ENCODE data around the gene FARP1. TPM values are rescaled to one million over a fixed set of nuclear protein-coding genes. Genes with fewer than 3 reads are reported as not detected.

The FARP1 gene
- total RNA-seq, 2 experiments from 2014 or later = not detected

DNA sequence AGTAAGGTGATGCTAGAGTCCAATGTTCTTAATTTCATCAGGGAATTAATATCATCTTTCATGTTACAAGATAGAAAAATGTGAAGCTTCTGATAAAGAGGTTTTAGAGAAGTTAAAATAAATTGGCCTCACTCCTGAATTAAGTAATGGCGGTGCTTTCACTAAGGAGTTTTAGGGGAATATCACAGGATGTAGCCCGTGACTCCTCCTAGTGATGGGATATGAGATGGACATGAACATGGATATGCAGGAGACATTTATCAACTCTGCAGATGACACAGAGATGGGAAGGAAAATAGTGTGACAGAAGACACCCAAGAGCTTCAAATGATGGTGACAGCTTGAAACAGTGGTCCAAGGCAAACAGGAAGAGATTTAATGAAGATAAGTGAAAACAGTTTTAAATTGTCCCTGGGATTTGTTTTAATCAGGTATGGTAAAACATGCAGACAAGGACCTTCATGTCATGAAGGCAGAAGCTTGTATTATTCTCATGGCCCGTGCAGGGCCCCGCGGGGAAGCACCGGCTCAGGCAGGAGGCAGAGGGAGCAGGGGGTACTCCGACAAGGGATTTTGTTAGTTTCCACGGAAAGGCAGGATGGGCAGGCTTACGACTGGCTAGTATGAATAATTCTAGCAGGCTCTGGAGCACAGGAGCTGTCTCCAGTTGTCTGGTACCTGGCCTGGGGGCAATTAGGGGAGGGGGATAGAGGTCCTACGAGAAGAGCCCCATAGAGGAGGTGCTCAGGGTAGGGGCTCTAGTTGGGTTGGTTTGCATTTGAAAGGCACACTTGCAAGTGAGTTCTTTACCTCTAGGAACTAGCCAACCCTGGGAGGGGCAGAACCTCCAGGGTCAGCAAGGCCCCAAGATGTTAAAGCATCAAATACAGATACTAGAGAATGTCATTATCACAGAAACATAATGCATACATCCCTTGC lies 38.7 kb upstream of the FARP1 start:
- Histone ChIP-seq H3K79me2 (ENCODE audit: insufficient read depth, low read depth, low read length) (no peaks in the 10 kb centered on the region), H3K4me2 (ENCODE audit: low read length) (no peak overlapping the region), H2AFZ (ENCODE audit: low read length) (no peak overlapping the region), H3K36me3 (ENCODE audit: insufficient read depth, low read length) (no peaks in the 10 kb centered on the region), H3K4me1 (ENCODE audit: insufficient read depth, low read length, poor library complexity, severe bottlenecking) (no peaks in the 10 kb centered on the region), H4K20me1 (ENCODE audit: insufficient read depth, low read length) (no peaks in the 10 kb centered on the region), H3K4me3 (ENCODE audit: low read depth, low read length, poor library complexity, severe bottlenecking) (no peak overlapping the region), H3K9me2 (ENCODE audit: insufficient read depth, low read length) (no peaks in the 10 kb centered on the region), H3K27ac (ENCODE audit: low read depth, low read length, poor library complexity, severe bottlenecking) (no peak overlapping the region), H3K9me3 (ENCODE audit: low read length) (no peaks in the 10 kb centered on the region)
- intact Hi-C loops (cut with micrococcal nuclease; ENCODE audit: unreplicated experiment) = no loop called here
- no peak for DNase-seq (ENCODE audit: low spot score)
- CTCF ChIA-PET (ENCODE audit: unreplicated experiment) = no interaction called here
- BruUV-seq (replicated peaks) = no TSS peak
- TF ChIP-seq EZH2phosphoT487 (IDR thresholded peaks at IDR 0.05; ENCODE audit: borderline replicate concordance, low read depth, low read length) = no peak
- TF ChIP-seq, protein P1, sequence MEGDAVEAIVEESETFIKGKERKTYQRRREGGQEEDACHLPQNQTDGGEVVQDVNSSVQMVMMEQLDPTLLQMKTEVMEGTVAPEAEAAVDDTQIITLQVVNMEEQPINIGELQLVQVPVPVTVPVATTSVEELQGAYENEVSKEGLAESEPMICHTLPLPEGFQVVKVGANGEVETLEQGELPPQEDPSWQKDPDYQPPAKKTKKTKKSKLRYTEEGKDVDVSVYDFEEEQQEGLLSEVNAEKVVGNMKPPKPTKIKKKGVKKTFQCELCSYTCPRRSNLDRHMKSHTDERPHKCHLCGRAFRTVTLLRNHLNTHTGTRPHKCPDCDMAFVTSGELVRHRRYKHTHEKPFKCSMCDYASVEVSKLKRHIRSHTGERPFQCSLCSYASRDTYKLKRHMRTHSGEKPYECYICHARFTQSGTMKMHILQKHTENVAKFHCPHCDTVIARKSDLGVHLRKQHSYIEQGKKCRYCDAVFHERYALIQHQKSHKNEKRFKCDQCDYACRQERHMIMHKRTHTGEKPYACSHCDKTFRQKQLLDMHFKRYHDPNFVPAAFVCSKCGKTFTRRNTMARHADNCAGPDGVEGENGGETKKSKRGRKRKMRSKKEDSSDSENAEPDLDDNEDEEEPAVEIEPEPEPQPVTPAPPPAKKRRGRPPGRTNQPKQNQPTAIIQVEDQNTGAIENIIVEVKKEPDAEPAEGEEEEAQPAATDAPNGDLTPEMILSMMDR (conservative IDR thresholded peaks at IDR 0.05; ENCODE audit: low read length) = no peak
- POLR2A ChIA-PET = no interaction called here

DNA sequence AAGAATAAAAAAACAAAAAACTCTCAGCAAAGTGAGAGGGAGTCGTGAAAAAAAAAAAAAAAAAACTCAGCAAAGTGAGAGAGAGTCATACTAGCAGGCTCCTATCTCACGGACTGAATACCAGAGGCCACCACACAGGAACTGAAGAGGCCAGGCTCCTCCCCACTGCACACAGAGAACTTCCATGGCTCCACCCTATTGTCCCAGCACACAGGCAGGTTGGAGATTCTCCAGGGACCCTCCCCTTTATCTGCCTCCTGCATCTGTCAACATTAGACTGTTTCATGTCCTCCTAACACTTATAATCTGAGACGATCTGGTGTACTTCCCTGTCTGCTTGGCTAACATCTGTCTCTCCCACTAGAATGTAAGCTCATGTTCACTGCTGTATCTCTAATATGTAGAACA lies 37.0 kb upstream of the FARP1 start:
- Histone ChIP-seq H3K9me2 (ENCODE audit: insufficient read depth, low read length) (no peaks in the 10 kb centered on the region), H3K79me2 (ENCODE audit: insufficient read depth, low read depth, low read length) (no peaks in the 10 kb centered on the region), H3K4me1 (ENCODE audit: insufficient read depth, low read length, poor library complexity, severe bottlenecking) (no peaks in the 10 kb centered on the region), H2AFZ (ENCODE audit: low read length) (no peak overlapping the region), H4K20me1 (ENCODE audit: insufficient read depth, low read length) (no peaks in the 10 kb centered on the region), H3K36me3 (ENCODE audit: insufficient read depth, low read length) (no peaks in the 10 kb centered on the region), H3K4me2 (ENCODE audit: low read length) (no peak overlapping the region), H3K27ac (ENCODE audit: low read depth, low read length, poor library complexity, severe bottlenecking) (no peak overlapping the region), H3K9me3 (ENCODE audit: low read length) (no peaks in the 10 kb centered on the region), H3K4me3 (ENCODE audit: low read depth, low read length, poor library complexity, severe bottlenecking) (no peak overlapping the region)
- ChIA-PET POLR2A (no interaction called here), CTCF (ENCODE audit: unreplicated experiment) (no interaction called here)
- intact Hi-C loops (cut with micrococcal nuclease; ENCODE audit: unreplicated experiment) = no loop called here
- TF ChIP-seq, protein P1 (conservative IDR thresholded peaks at IDR 0.05; ENCODE audit: low read length) = no peak
- TF ChIP-seq EZH2phosphoT487 (IDR thresholded peaks at IDR 0.05; ENCODE audit: borderline replicate concordance, low read depth, low read length) = no peak
- no peak for DNase-seq (ENCODE audit: low spot score)
- no TSS peak for BruUV-seq (replicated peaks)

DNA sequence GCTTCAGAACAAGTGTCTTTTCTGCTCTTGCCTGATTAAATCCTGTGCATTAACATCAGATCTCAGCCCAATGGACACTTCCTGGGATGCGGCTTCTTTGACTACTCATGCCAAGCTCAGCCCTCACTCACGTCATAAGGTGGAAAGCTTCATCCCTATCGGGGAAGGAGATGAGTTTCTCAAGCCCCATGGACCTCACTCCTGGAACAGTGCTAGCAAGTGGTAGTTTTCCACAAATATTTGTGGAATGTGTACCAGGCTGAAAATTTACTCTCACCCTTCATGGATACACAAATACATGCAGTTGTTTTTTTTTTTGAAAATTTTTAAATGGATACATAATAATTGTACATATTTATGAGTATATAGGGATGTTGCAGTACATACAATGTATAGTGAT lies 34.6 kb upstream of the FARP1 start:
- H3K27ac ChIP-seq (ENCODE audit: low read depth, low read length, poor library complexity, severe bottlenecking) = no peak overlapping the region
- H3K4me1 ChIP-seq (ENCODE audit: insufficient read depth, low read length, poor library complexity, severe bottlenecking) = no peaks in the 10 kb centered on the region
- no peaks in the 10 kb centered on the region for H3K9me3 ChIP-seq (ENCODE audit: low read length)
- DNase-seq (ENCODE audit: low spot score) = no peak
- no peak overlapping the region for H3K4me2 ChIP-seq (ENCODE audit: low read length)
- H4K20me1 ChIP-seq (ENCODE audit: insufficient read depth, low read length) = no peaks in the 10 kb centered on the region
- POLR2A ChIA-PET = no interaction called here
- no peaks in the 10 kb centered on the region for H3K36me3 ChIP-seq (ENCODE audit: insufficient read depth, low read length)
- no peak overlapping the region for H3K4me3 ChIP-seq (ENCODE audit: low read depth, low read length, poor library complexity, severe bottlenecking)
- no peak for TF ChIP-seq EZH2phosphoT487 (IDR thresholded peaks at IDR 0.05; ENCODE audit: borderline replicate concordance, low read depth, low read length)
- TF ChIP-seq, protein P1 (conservative IDR thresholded peaks at IDR 0.05; ENCODE audit: low read length) = no peak
- intact Hi-C loops (cut with micrococcal nuclease; ENCODE audit: unreplicated experiment) = no loop called here
- H2AFZ ChIP-seq (ENCODE audit: low read length) = no peak overlapping the region
- H3K9me2 ChIP-seq (ENCODE audit: insufficient read depth, low read length) = no peaks in the 10 kb centered on the region
- CTCF ChIA-PET (ENCODE audit: unreplicated experiment) = no interaction called here
- no peaks in the 10 kb centered on the region for H3K79me2 ChIP-seq (ENCODE audit: insufficient read depth, low read depth, low read length)
- no TSS peak for BruUV-seq (replicated peaks)
